ENCODE data around the gene EPX.

The EPX gene

GRCh38 chr17:58187063-58187462 lies 5.5 kb upstream of the EPX start:
- TF ChIP-seq TSHZ2 (CRISPR knock-in tag; IDR thresholded peaks at IDR 0.05) (no peak), ZNF8 (CRISPR knock-in tag; IDR thresholded peaks at IDR 0.05) (no peak), ZFP30 (CRISPR knock-in tag; IDR thresholded peaks at IDR 0.05) (no peak), CREB5 (CRISPR knock-in tag; IDR thresholded peaks at IDR 0.05; ENCODE audit: low read depth) (no peak), CSRNP3 (CRISPR knock-in tag; IDR thresholded peaks at IDR 0.05) (no peak)
- ATAC-seq: no peak

GRCh38 chr17:58187675-58188074 lies 4.9 kb upstream of the EPX start:
- ATAC-seq: no peak
- TF ChIP-seq POU6F1 (CRISPR knock-in tag; IDR thresholded peaks at IDR 0.05; ENCODE audit: borderline replicate concordance, low read depth): no peak
- no peak for TF ChIP-seq ISL1 (CRISPR knock-in tag; IDR thresholded peaks at IDR 0.05)

GRCh38 chr17:58189436-58190146 lies 2.9 kb upstream of the EPX start:
- TF ChIP-seq PPARA (CRISPR knock-in tag; IDR thresholded peaks at IDR 0.05; ENCODE audit: borderline replicate concordance): no peak
- no peak for TF ChIP-seq CSDC2 (CRISPR knock-in tag; IDR thresholded peaks at IDR 0.05)
- no peak for TF ChIP-seq POU6F1 (CRISPR knock-in tag; IDR thresholded peaks at IDR 0.05; ENCODE audit: borderline replicate concordance, low read depth)
- no peak for TF ChIP-seq CREB5 (CRISPR knock-in tag; IDR thresholded peaks at IDR 0.05; ENCODE audit: low read depth)
- TF ChIP-seq ARNTL (CRISPR knock-in tag; IDR thresholded peaks at IDR 0.05; ENCODE audit: borderline replicate concordance, low read depth): no peak
- no peak for TF ChIP-seq PATZ1 (CRISPR knock-in tag; IDR thresholded peaks at IDR 0.05; ENCODE audit: borderline replicate concordance)
- TF ChIP-seq ZC3H10 (CRISPR knock-in tag; IDR thresholded peaks at IDR 0.05): no peak
- TF ChIP-seq ISL1 (CRISPR knock-in tag; IDR thresholded peaks at IDR 0.05): no peak
- no peak for TF ChIP-seq ZFP30 (CRISPR knock-in tag; IDR thresholded peaks at IDR 0.05)
- TF ChIP-seq RARB (CRISPR knock-in tag; IDR thresholded peaks at IDR 0.05): no peak
- no peak for TF ChIP-seq BACH2 (CRISPR knock-in tag; IDR thresholded peaks at IDR 0.05; ENCODE audit: borderline replicate concordance)
- no peak for TF ChIP-seq TSHZ2 (CRISPR knock-in tag; IDR thresholded peaks at IDR 0.05)
- no peak for TF ChIP-seq GLIS3 (CRISPR knock-in tag; IDR thresholded peaks at IDR 0.05)
- no peak for TF ChIP-seq SNAI2 (CRISPR knock-in tag; IDR thresholded peaks at IDR 0.05)
- TF ChIP-seq ZNF70 (CRISPR knock-in tag; IDR thresholded peaks at IDR 0.05): no peak
- no peak for TF ChIP-seq ZNF565 (CRISPR knock-in tag; conservative IDR thresholded peaks at IDR 0.05; ENCODE audit: low read depth)
- TF ChIP-seq TCF4 (CRISPR knock-in tag; IDR thresholded peaks at IDR 0.05; ENCODE audit: borderline replicate concordance): no peak
- no peak for TF ChIP-seq CSRNP3 (CRISPR knock-in tag; IDR thresholded peaks at IDR 0.05)
- peak; percentile 87 for ATAC-seq

All from SK-N-SH treated with all-trans-retinoic acid at 6 μM for 48 hours (cell line).